CD1c-positive myeloid dendritic cell (primary cell): ENCODE measurements around the gene TNNC2.

Experiments
- DNase-seq: peaks from one replicate; pipeline ENCODE4 v3.0.0-alpha.2; 2016; ENCODE audit errors: extremely low spot score

Gene TNNC2

DNA sequence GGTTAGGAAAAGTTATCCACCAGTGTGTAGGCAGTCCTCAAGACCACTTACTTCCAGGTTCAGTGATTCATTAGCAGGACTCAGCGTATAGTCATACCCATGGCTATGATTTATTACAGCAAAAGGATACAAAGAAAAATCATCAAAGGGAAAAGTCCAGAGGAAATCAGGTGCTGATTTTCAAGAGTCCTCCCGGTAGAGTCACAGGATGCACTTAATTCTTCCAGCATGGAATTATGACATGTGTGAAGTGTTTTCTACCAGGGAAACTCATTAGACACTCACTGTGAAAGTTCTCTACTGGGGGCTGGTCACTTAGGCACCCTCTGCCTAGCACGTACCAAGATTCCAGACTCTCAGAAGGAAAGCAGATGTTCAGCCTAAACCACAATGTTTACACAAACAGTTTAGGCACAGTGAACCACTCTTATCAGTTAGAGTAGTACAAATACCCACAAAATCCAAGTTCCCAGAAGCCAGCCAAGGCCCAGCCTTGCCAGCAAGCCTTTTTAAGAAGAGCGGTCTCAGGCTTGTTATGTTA lies 45.7 kb downstream of the TNNC2 start:
- DNase-seq: no peak

DNA sequence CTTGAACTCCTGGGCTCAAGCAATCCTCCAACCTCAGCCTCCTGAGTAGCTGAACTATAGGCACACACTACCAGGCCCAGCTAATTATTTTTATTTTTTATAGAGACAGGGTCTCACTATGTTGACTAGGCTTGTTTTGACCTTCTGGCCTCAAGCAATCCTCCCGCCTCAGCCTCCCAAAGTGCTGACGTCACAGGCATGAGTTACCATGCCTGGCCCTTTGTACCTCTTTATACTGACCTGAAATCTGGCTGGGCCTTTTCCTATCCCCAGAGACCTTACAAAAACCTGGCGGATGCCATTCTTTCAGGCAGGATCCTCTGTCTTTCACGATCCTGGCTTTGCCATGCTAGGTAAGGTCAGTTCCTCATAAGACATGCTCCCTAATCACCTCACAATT lies 47.0 kb downstream of the TNNC2 start:
- no peak for DNase-seq

DNA sequence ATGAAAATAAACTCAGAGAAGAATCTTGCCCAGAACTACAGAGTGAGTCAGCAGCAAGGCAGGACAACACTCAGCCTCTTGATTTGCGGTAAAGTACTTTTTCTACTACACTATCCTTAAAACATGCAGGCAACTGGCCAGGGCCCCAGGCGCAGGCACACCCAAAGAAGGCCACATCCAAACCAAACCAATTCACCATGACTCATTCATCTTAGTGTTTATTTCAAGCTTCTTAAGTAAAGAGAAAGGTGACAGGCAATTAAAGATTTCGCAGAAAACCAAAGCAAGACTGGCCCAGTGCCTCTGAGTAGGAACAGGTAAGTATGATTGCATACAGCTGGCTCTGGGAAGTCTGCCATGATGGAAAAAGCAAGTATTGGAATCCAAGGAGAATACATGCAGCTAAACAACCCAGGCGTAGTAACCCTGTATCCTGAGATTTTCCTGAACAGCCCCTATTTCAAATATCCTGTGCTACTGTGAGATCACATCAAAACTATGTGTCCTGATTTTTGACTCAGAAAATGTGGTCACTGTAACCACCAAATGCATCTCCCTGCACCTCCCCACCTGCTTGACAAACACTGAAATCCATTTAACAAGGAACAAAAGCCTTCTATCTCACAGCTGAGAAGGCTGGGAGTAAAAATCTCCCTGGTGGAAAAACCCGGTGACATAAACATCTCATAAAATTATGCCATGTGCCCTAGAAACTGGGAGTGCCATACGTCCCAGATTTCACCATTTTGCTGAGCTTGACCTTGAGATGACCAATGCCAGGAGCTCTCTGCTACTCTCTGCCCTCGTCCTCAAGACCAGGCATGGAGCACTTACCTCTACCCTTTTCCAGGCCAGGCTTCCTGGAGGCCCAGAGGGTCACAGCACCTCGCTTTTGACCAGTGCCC lies 47.8 kb downstream of the TNNC2 start:
- DNase-seq: no peak

DNA sequence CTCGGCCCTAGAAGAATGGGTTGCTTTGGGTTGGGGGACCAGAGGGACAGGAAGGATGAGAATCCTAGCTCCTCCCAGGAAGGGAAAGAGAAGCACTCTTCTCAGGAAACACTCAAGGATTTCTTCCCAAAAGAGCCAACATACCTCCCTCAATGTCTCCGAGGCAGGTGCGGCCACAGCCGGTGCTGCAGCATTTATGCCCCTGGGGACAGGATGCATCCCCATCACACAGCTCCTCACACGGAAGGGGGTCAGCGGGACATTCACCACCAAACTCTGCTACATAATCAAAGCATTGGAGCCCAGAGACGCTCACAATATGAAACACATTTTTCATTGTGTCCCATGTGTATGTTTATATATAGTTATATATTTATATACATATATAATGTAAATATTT lies 50.2 kb downstream of the TNNC2 start:
- no peak for DNase-seq

- no peak for DNase-seq
Observed at GRCh38 chr20:45775411-45775810, 51.7 kb downstream of the TNNC2 start.

DNA sequence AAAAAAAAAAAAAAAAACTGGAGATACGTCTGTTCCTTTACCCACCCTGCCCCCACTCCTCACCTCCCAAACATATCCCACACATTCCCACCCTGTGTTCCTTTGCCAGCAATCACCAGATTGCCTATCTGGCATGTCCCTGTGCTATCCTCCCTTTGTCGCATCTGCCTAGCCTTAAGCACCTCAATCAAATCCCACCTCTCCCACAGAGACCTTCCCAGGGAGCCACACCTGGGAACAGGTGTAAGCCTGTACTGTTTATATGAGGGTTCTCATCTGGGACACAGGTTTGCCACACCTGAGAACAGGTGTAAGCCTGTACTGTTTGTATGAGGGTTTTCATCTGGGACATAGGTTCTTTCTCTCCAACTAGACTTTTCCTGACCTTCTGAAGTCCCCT lies 52.2 kb downstream of the TNNC2 start:
- DNase-seq: no peak
